HG03280 (cell line): ENCODE results near the gene KCNIP1.

Experiments
- ATAC-seq: cut with Tn5 transposase; IDR thresholded peaks from one replicate; pipeline ENCODE4 v1.9.1; 2021; ENCODE audit warnings: mild to moderate bottlenecking, moderate library complexity; ENCODE audit not compliant: unreplicated experiment

KCNIP1 gene

GRCh38 chr5:170700503-170700902 lies 196.7 kb downstream of the KCNIP1 start:
- no peak for ATAC-seq

GRCh38 chr5:170701334-170701733 lies 197.5 kb downstream of the KCNIP1 start:
- ATAC-seq: no peak

- no peak for ATAC-seq
These were observed 200.8 kb downstream of the KCNIP1 start for GRCh38 chr5:170704417-170705192.

- no peak for ATAC-seq
These were observed 205.8 kb downstream of the KCNIP1 start for GRCh38 chr5:170709640-170710039.

GRCh38 chr5:170711300-170711699 lies 207.5 kb downstream of the KCNIP1 start:
- ATAC-seq: no peak

GRCh38 chr5:170715141-170715540 lies 211.3 kb downstream of the KCNIP1 start:
- no peak for ATAC-seq

- ATAC-seq: no peak
These were observed 212.6 kb downstream of the KCNIP1 start for GRCh38 chr5:170716396-170716795.

GRCh38 chr5:170719551-170719950 lies 215.7 kb downstream of the KCNIP1 start:
- no peak for ATAC-seq

- ATAC-seq: no peak
These were observed 216.4 kb downstream of the KCNIP1 start for GRCh38 chr5:170720179-170720578.

- ATAC-seq: no peak
These were observed 217.2 kb downstream of the KCNIP1 start for GRCh38 chr5:170720984-170721383.

GRCh38 chr5:170721681-170722080 lies 217.9 kb downstream of the KCNIP1 start:
- no peak for ATAC-seq

GRCh38 chr5:170722316-170722715 lies 218.5 kb downstream of the KCNIP1 start:
- no peak for ATAC-seq

- no peak for ATAC-seq
These were observed 227.2 kb downstream of the KCNIP1 start for GRCh38 chr5:170731052-170731451.

GRCh38 chr5:170732685-170733084 lies 228.9 kb downstream of the KCNIP1 start:
- ATAC-seq: no peak

GRCh38 chr5:170736966-170737365 lies 233.1 kb downstream of the KCNIP1 start:
- no peak for ATAC-seq

GRCh38 chr5:170737591-170737990 lies 233.8 kb downstream of the KCNIP1 start:
- no peak for ATAC-seq

GRCh38 chr5:170738840-170739239 lies 235.0 kb downstream of the KCNIP1 start:
- no peak for ATAC-seq

GRCh38 chr5:170739446-170739845 lies 235.6 kb downstream of the KCNIP1 start:
- no peak for ATAC-seq

GRCh38 chr5:170740551-170741205 lies 236.9 kb downstream of the KCNIP1 start:
- ATAC-seq: no peak

GRCh38 chr5:170741801-170742200 lies 238.0 kb downstream of the KCNIP1 start:
- no peak for ATAC-seq

GRCh38 chr5:170743876-170744212 lies 240.0 kb downstream of the KCNIP1 start:
- no peak for ATAC-seq

- ATAC-seq: no peak
These were observed 241.8 kb downstream of the KCNIP1 start for GRCh38 chr5:170745481-170746071.
